Testis (tissue), 3 donors: ENCODE data around the gene COA3. TPM values are rescaled to one million over a fixed set of nuclear protein-coding genes. Genes with fewer than 3 reads are reported as not detected.

Experiments used
- DNase-seq: peaks from one replicate; pipeline ENCODE4 v3.0.0-alpha.2; 2019
- H3K27ac ChIP-seq, 2 donors: fragments of 200-600 bp; sonication (generic); one replicate each; pipeline ENCODE4 v1.5.1; 2019
- H3K27me3 ChIP-seq: fragments of 200-600 bp; sonication (generic); one replicate; pipeline ENCODE4 v1.5.1; 2019
- H3K36me3 ChIP-seq: fragments of 200-600 bp; sonication (generic); one replicate; pipeline ENCODE4 v1.5.1; 2017; ENCODE audit warnings: low read depth; ENCODE audit errors: missing control alignments
- H3K4me1 ChIP-seq: fragments of 200-600 bp; sonication (generic); one replicate; pipeline ENCODE4 v1.5.1; 2019
- H3K4me3 ChIP-seq, 2 donors: fragments of 200-600 bp; sonication (generic); one replicate each; pipeline ENCODE4 v1.5.1; 2017 to 2019
- H3K9me3 ChIP-seq: fragments of 200-600 bp; sonication (generic); one replicate; pipeline ENCODE4 v1.5.1; 2017
- POLR2A ChIP-seq: fragments of 450-650 bp; IDR thresholded peaks from one replicate; pipeline ENCODE4 v1.6.1; 2017; ENCODE audit warnings: antibody characterized with exemption, mild to moderate bottlenecking, moderate library complexity
- WGBS, 2 donors: methylation state at CpG; one replicate each; pipeline ENCODE4 v1.1.5; 2018; 5-methylcytosine and 5-hydroxymethylcytosine counted together
- intact Hi-C: fragments of 100-400 bp; cut with DNase I; formaldehyde crosslinking; loops from one replicate; pipeline ENCODE4 v1.15.1; 2023; ENCODE audit warnings: low total_unique reads
- polyA plus RNA-seq: library from polyadenylated mRNA; stranded (reverse); fragments of 350-450 nt; fragmentation: Illumina TruSeq; extraction: RNeasy Lipid Tissue Mini Kit (QIAGEN cat#74804); gene quantifications from one replicate; pipeline ENCODE4 v1.2.3, GENCODE V29; 2014; ENCODE audit warnings: low read depth, low replicate concordance; ENCODE audit not compliant: insufficient read depth
- total RNA-seq, 2 donors: library from RNA; depleted of rRNA; stranded (reverse); fragments of >200 nt; gene quantifications; one replicate each; pipeline ENCODE4 v1.2.3, GENCODE V29; 2016
- TF ChIP-seq, protein P1 (sequence below), 3 experiments: fragments of 450-650 bp in 2 of 3; fragments of 200-600 bp in 1 of 3; sonication (generic) in 1 of 3; IDR thresholded peaks; one replicate each; pipeline ENCODE4 v1.5.1; 2016 to 2019; ENCODE audit warnings: antibody characterized with exemption in 3 of 3, mild to moderate bottlenecking in 2 of 3, moderate library complexity in 1 of 3

The COA3 gene
- total and polyA plus RNA-seq, 3 donors from 2014 or later, result 43.0 to 52.7 (median 49.2) TPM

DNA sequence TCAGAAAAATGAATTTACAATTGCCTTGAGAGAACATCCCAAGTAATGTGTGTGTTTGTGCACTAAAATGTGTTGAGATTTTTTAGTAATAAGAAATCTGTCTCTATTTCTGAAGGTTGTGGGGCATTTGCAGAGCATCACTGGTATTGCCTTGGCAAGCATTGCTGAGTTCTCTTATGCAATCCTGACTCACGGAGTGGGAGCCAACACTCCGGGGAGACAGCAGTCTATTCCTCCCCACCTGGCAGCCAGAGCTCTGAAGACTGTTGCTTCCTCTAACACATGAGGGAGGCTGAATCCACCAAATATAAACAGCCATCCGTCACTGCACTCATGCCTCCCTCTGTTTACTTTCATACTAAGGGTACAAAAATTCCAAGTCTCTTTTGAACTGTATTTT is 10.7 kb upstream of the COA3 start:
- no peaks in the 10 kb centered on the region for H3K9me3 ChIP-seq
- TF ChIP-seq POLR2A, result no peak
- TF ChIP-seq, protein P1, sequence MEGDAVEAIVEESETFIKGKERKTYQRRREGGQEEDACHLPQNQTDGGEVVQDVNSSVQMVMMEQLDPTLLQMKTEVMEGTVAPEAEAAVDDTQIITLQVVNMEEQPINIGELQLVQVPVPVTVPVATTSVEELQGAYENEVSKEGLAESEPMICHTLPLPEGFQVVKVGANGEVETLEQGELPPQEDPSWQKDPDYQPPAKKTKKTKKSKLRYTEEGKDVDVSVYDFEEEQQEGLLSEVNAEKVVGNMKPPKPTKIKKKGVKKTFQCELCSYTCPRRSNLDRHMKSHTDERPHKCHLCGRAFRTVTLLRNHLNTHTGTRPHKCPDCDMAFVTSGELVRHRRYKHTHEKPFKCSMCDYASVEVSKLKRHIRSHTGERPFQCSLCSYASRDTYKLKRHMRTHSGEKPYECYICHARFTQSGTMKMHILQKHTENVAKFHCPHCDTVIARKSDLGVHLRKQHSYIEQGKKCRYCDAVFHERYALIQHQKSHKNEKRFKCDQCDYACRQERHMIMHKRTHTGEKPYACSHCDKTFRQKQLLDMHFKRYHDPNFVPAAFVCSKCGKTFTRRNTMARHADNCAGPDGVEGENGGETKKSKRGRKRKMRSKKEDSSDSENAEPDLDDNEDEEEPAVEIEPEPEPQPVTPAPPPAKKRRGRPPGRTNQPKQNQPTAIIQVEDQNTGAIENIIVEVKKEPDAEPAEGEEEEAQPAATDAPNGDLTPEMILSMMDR (IDR thresholded peaks at IDR 0.05), result no peak
- 38 to 54% methylated on average over 3 of the region's 3 CpGs for WGBS, 2 donors
- H3K27me3 ChIP-seq, result no peaks in the 10 kb centered on the region
- H3K27ac ChIP-seq, result no peak overlapping the region
- H3K4me3 ChIP-seq, result no peak overlapping the region
- no peaks in the 10 kb centered on the region for H3K36me3 ChIP-seq
- no peak for DNase-seq
- intact Hi-C loops, result no loop called here
- H3K4me1 ChIP-seq, result no peaks in the 10 kb centered on the region

DNA sequence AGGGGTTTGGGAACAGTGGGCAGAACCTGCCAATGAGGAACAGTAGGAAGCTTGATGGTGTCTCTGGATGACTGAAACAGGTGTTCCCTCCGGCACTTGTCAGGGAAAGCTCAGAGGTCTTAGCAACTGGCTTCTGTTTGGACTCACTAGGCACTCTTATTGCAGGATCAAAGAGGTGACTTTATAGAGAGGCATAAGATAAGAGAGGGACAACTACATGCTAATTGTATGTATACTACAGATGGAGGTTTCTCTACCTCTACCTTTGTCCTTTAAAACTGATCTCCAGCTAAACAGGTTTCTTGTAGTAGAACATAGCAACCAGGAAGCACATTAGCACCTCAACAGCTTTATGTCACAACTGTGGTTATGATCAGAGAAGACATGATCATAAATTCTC is 7.7 kb upstream of the COA3 start:
- TF ChIP-seq POLR2A, result no peak
- TF ChIP-seq, protein P1 (IDR thresholded peaks at IDR 0.05), result no peak
- H3K9me3 ChIP-seq, result no peaks in the 10 kb centered on the region
- no peaks in the 10 kb centered on the region for H3K36me3 ChIP-seq
- intact Hi-C loops, result no loop called here
- no peak overlapping the region for H3K27ac ChIP-seq
- WGBS, 2 donors, result 100% methylated on average over 1 of the region's 1 CpG
- peaks cover 19% of the 10 kb centered on the region for H3K4me1 ChIP-seq
- no peak overlapping the region for H3K4me3 ChIP-seq
- no peaks in the 10 kb centered on the region for H3K27me3 ChIP-seq
- DNase-seq, result no peak

DNA sequence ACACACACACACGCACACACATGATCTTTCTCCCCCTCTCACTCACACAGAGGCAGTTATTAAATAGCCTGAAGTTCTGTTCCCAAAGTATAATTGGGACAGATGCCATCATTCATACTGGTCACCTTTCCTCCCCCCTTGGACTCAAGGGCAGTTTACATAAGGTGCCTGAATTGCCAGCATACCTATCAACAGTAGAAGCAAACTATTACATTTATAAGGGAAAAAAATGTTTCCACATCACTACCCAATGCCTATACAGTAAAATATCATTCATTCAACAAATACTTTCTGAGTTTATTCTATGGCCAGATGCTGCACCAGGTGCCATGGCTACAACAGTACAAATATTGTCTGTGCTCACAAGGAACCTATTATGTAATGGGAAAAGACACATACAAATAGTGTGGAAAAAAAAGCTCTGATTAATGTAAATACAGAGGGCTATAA is 6.4 kb upstream of the COA3 start:
- intact Hi-C loops, result no loop called here
- Histone ChIP-seq H3K27ac (no peak overlapping the region), H3K9me3 (no peaks in the 10 kb centered on the region), H3K4me3 (no peak overlapping the region), H3K36me3 (no peaks in the 10 kb centered on the region), H3K27me3 (no peaks in the 10 kb centered on the region), H3K4me1 (peaks cover 19% of the 10 kb centered on the region)
- no peak for DNase-seq
- 89 to 94% methylated on average over 1 of the region's 1 CpG for WGBS, 2 donors
- TF ChIP-seq, protein P1 (IDR thresholded peaks at IDR 0.05), result no peak
- TF ChIP-seq POLR2A, result no peak

DNA sequence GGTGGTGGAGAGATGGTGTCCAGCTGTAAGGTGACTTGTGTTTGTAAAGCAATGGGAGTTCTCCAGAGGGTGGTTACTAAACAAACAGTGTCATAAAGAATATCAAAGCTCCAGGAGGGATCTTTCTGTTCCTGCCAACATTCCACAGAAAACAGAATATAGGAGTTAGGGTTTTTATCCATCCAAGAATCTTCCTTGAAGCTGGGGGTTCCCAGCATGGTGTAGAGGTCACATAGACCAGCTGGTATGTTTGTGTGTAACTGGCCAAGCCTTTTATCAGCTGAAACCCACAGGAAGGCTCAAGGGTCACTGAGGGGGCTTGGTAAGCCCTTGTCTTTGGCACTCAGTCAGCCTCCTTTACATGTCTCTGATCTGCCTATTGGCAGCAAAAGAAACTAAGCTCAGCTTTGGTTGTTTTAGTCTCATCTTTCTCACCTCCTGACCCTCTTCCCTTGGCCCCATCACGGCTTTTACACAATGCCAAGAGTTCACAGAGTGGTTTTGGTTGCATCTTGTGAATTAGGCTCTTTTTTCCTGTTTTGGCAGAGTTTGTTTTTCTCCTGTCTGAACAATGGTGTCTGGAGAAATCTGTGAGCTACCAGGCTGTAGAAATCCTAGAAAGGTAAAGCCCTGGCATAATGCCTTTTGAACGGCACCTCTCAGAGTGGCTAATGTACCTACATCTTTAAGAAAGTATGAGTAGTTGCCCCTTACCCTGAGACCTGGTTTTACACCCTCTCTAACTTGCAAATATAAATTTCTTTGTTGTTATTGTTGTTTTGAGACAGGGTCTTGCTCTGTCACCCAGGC is 4.8 kb upstream of the COA3 start:
- intact Hi-C loops, result no loop called here
- 56 to 57% methylated on average over 2 of the region's 2 CpGs for WGBS, 2 donors
- H3K36me3 ChIP-seq, result no peaks in the 10 kb centered on the region
- no peak overlapping the region for H3K4me3 ChIP-seq
- no peak overlapping the region for H3K27ac ChIP-seq
- H3K4me1 ChIP-seq, result peaks cover 19% of the 10 kb centered on the region
- no peak for DNase-seq
- H3K27me3 ChIP-seq, result no peaks in the 10 kb centered on the region
- no peaks in the 10 kb centered on the region for H3K9me3 ChIP-seq
- no peak for TF ChIP-seq POLR2A
- TF ChIP-seq, protein P1 (IDR thresholded peaks at IDR 0.05), result no peak

DNA sequence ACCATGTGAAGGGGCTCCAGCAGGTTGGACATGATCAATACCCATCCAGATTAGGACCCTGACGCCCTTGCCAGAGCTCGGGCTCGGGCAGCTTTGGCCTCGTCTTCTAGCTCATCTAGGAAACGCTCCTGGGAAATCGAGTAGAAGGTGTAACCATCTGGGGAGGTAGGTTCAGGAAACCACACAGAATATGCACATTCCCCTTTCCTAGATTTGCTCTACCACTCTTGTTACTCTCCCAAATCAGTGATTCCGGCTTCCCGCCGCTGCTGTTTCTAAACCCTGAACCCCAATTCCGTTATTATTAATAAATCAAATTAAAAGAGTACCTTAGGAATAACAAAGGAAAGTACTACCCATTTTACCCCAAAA is 507 bp downstream of the COA3 start:
- H3K4me1 ChIP-seq, result peaks cover 22% of the 10 kb centered on the region
- H3K27me3 ChIP-seq, result no peaks in the 10 kb centered on the region
- DNase-seq, result no peak
- 17 to 20% methylated on average over 7 to 10 of the region's 10 CpGs for WGBS, 2 donors
- intact Hi-C loops, result no loop called here
- no peaks in the 10 kb centered on the region for H3K9me3 ChIP-seq
- H3K27ac ChIP-seq, result peak overlapping the region; percentile 19 to 74
- peak overlapping the region; percentile 81 for H3K4me3 ChIP-seq
- no peak for TF ChIP-seq POLR2A
- TF ChIP-seq, protein P1 (IDR thresholded peaks at IDR 0.05), result no peak
- H3K36me3 ChIP-seq, result no peaks in the 10 kb centered on the region
